K562 treated with DMSO at 1 percent for 12 hours (cell line): ENCODE measurements around the gene CCT3. TPM values are rescaled to one million over a fixed set of nuclear protein-coding genes. Genes with fewer than 3 reads are reported as not detected.

Experiments
- total RNA-seq: library from RNA; unstranded; fragments of 300-600 nt; gene quantifications from 2 replicates; pipeline ENCODE4 v1.2.3, GENCODE V29; 2022; ENCODE audit not compliant: insufficient read depth

The CCT3 gene
- total RNA-seq, result 311 and 326 TPM in 2 replicates

DNA sequence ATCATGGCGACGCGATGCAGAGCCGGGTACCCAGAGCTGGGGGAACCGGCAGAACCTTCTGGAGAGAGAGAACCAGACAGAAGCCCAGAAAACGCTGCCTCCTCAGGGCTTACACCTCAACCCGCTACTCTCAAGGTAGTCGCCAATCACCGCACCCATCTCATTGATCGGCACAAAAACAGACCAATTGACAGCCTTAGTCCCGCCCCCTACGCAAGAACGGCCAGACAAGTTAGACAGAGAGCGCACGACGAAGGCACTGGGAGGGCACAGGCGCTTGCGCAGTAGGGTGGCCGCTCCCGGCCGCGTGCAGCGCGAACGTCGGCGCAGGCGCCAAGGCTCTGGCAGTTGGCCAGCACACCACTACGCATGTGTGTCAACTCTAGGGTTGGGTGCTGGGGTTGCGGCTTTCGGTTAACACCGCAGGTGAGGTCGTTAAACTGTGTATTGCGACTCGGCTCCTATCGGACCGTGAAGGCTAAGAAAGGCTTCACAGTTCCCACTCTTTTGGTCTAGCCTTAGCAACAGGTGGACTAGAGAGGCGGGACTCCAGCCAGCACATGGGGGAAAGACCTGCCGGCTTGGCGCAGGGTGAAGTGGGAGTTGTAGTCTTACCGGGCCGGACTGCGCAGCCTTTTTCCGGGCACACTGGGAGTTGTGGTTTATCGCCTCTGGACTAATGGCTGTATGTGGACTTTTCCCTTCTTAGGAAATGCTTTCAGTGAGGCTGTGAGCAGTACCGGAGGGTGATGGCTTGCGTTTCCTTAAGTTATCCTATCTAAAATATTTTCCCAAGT, at the start of gene CCT3, which contains the start of gene TSACC:
Gene CCT3 (minus strand): TSS at position 113 of the 797 bp plus-strand sequence. CDS start 108 bp downstream, at position 5.
Gene TSACC (plus strand): TSS at position 347 of the 797 bp plus-strand sequence. CDS start 1,232 bp downstream, outside the sequence.

GRCh38 chr1:156368889-156369684, 31.0 kb upstream of the CCT3 start, which contains the start of gene RHBG:
Gene RHBG, plus strand, starts transcription at chr1:156369211. Its CDS starts 39 bp downstream, at chr1:156369250.

DNA sequence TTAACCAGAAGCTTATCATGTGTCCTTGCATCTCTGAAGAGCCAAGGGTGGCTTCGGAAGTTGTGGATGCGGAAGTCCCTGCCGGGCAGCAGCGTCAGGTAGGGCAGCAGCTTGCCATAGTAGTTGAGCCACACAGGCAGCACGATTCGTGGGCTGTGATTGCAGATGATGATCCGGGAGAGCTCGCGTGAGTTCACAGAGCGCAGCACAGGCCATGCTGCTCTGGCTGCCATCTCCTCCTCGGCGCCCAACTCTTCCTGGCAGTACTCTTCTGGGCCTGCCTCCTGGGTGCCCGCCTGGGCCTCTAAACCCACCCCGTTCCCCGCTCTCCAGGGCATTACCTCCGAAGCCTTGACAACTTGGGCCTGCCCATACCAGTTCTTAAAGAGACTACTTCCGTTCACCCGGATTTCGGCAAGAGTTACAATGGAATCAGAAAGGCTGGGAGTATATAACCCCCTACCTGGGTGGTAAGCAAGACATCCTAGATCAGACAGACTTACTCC, 39.2 kb downstream of the CCT3 start, which contains the start of gene VHLL:
Gene VHLL (minus strand): TSS at position 456 of the 506 bp plus-strand sequence. CDS start 118 bp downstream, at position 338.

DNA sequence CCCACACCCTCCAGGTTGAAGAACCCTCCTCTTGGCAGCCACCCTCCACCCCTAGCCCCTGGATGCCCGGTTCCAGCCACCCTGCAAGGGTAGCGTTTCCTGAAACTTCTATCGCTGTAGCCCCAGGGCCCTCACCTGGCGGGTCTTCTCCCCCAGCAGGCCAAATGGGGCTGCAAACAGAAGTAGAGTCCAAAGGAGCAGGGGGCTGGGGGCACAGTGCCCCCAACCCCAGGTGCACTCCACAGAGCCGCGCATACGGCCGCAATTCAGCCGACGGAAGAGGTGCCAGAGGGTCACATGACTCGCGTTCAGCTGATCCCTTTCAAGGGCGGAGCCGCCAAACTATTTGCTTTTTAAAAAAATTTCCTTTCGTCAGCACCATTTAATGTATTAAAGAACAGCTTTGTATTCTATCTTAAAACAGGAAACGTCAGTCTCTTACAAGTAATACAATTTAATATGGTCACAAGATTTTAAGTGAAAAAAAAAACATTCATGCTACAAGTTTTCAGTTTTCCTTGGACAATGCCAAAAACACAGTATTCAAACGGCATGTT, 42.6 kb downstream of the CCT3 start, which contains the start of gene GLMP:
Gene GLMP (minus strand): TSS at position 289 of the 557 bp plus-strand sequence. CDS start 34 bp downstream, at position 255.

DNA sequence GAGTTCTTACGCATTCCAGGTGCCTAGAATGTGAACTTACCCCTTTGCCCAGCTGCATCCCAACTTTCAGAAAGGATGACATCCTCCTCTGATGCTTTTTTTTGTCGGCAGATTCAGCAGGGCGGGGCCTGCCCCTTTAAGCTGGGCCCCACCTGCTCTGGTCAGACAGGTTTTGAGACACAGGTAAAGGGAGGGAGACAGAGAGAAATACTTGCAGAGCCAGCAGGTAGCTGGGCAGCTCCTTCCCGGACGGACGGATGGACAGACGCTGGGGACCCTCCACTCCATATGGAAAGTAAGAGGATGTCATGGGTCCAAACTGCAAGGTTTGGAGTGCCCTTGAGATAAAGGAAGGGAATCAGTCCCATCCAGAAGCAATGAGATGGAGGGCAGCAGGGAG, 54.0 kb downstream of the CCT3 start, which contains the start of gene TMEM79:
Gene TMEM79 (plus strand): TSS at position 214 of the 400 bp plus-strand sequence. CDS start 902 bp downstream, outside the sequence.

GRCh38 chr1:156282479-156283222, 55.4 kb downstream of the CCT3 start, which contains the start of gene SMG5:
Gene SMG5, minus strand, starts transcription at chr1:156282825. Its CDS starts 145 bp downstream, at chr1:156282680.

Other genes with a start within 250 kb of the CCT3 start
- gene LMNA, start 223.6 kb downstream of the CCT3 start, total RNA-seq, result 239 and 270 TPM in 2 replicates
- 1.6 TPM in 1 of 2 replicates, not detected in the other for gene SEMA4A, start 184.7 kb downstream of the CCT3 start, total RNA-seq
- 9.3 and 18.5 TPM in 2 replicates for gene SLC25A44, start 144.2 kb downstream of the CCT3 start, total RNA-seq
- gene PMF1, start 125.3 kb downstream of the CCT3 start, total RNA-seq, result 96.6 and 113 TPM in 2 replicates
- not detected in 2 replicates for gene BGLAP, start 96.1 kb downstream of the CCT3 start, total RNA-seq
- 4.1 and 4.5 TPM in 2 replicates for gene PAQR6, start 90.2 kb downstream of the CCT3 start, total RNA-seq
- gene SMG5, start 55.5 kb downstream of the CCT3 start, total RNA-seq, result 36.7 and 73.9 TPM in 2 replicates
- 3.2 and 7.2 TPM in 2 replicates for gene TMEM79, start 54.0 kb downstream of the CCT3 start, total RNA-seq
- 33.1 and 35.7 TPM in 2 replicates for gene GLMP, start 42.6 kb downstream of the CCT3 start, total RNA-seq
- not detected in 2 replicates for gene VHLL, start 39.0 kb downstream of the CCT3 start, total RNA-seq
- gene TSACC, start 234 bp upstream of the CCT3 start, total RNA-seq, result 3.8 TPM in 1 of 2 replicates, not detected in the other
- gene RHBG, start 30.9 kb upstream of the CCT3 start, total RNA-seq, result not detected in 2 replicates
- 3.6 and 12.6 TPM in 2 replicates for gene MEF2D, start 162.5 kb upstream of the CCT3 start, total RNA-seq
- 7.9 and 29.1 TPM in 2 replicates for gene IQGAP3, start 234.3 kb upstream of the CCT3 start, total RNA-seq
- not detected in 2 replicates for gene TTC24, start 241.4 kb upstream of the CCT3 start, total RNA-seq